Liver (tissue), 2 donors: Measurements from ENCODE around the gene NOL11.

Experiments used
- REST ChIP-seq: IDR thresholded peaks from 2 replicates; pipeline ENCODE4 v1.6.1; 2016; ENCODE audit warnings: antibody characterized with exemption, mild to moderate bottlenecking
- RXRA ChIP-seq, 2 donors: IDR thresholded peaks; 2 replicates each; pipeline ENCODE4 v1.6.1; 2017 to 2018; ENCODE audit warnings: antibody characterized with exemption in 2 of 2, mild to moderate bottlenecking in 1 of 2
- TAF1 ChIP-seq: conservative IDR thresholded peaks from 2 replicates; pipeline ENCODE4 v1.6.1; 2016; ENCODE audit warnings: antibody characterized with exemption, mild to moderate bottlenecking
- donor health status: healthy.

- TF ChIP-seq RXRA (IDR thresholded peaks at IDR 0.05) (no peak), TAF1 (no peak), REST (no peak)
These were observed 38.5 kb upstream of the NOL11 start for GRCh38 chr17:67679225-67679624.
